ENCODE data around the gene PCDHGA1. TPM values are rescaled to one million over a fixed set of nuclear protein-coding genes. Genes with fewer than 3 reads are reported as not detected.
"Not testable (repeated sequence)": the region's sequence is repeated elsewhere in the genome, so short reads cannot be mapped to it uniquely, and the experiment has no call there.

The PCDHGA1 gene
- total RNA-seq, 2 donors from 2014 or later = 0.33 to 0.78 TPM

GRCh38 chr5:141422742-141423291 is 92.5 kb downstream of the PCDHGA1 start:
- Histone ChIP-seq H3K36me3 (replicated peaks in 1 of 2; ENCODE audit: insufficient read depth in 1 of 2, low read depth in 2 of 2) (no peaks in the 10 kb centered on the region), H3K4me3 (no peak overlapping the region), H3K4me1 (no peaks in the 10 kb centered on the region), H3K27me3 (no peaks in the 10 kb centered on the region), H3K9me3 (peaks cover 0 to 92% (median 9%) of the 10 kb centered on the region in 3 donors), H3K27ac (no peak overlapping the region)
- ATAC-seq (no peak), DNase-seq (no peak)
- intact Hi-C loops (cut with DNase I) = no loop called here
- WGBS, 2 donors = 11 to 37% methylated on average over 15 to 42 of the region's 42 CpGs
- no peak for TF ChIP-seq POLR2A (IDR thresholded peaks at IDR 0.05)
- TF ChIP-seq CTCF (IDR thresholded peaks at IDR 0.05) = no peak

DNA sequence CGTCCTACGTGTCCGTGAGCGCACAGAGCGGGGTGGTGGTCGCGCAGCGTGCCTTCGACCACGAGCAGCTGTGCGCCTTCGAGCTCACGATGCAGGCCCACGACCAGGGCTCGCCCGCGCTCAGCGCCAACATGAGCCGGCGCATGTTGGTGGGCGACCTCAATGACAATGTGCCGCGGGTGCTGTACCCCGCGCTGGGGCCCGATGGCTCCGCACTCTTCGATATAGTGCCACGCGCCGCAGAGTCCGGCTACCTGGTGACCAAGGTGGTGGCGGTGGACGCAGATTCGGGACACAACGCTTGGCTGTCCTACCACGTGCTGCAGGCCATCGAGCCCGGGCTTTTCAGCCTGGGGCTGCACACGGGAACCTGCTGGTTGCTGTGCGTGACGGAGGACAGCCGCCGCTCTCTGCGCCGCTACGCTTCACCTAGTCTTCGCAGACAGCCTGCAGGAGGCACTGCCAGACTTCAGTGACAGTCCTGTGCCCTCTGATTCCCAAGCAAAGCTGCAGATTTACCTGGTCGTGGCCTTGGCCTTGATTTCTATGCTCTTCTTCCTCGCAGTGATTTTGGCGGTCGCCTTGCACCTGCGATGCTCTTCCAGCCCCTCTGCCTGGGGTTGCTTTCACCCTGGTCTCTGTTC is 97.6 kb downstream of the PCDHGA1 start:
- WGBS, 2 donors = 22 to 25% methylated on average over 11 to 53 of the region's 53 CpGs
- Histone ChIP-seq H3K4me1 (no peaks in the 10 kb centered on the region), H3K27ac (no peak overlapping the region), H3K27me3 (no peaks in the 10 kb centered on the region), H3K9me3 (peaks cover 0 to 79% (median 2%) of the 10 kb centered on the region in 3 donors), H3K36me3 (replicated peaks in 1 of 2; ENCODE audit: insufficient read depth in 1 of 2, low read depth in 2 of 2) (no peaks in the 10 kb centered on the region), H3K4me3 (no peak overlapping the region)
- TF ChIP-seq POLR2A (IDR thresholded peaks at IDR 0.05) = no peak
- no peak for TF ChIP-seq CTCF (IDR thresholded peaks at IDR 0.05)
- ATAC-seq = no peak
- DNase-seq = no peak
- intact Hi-C loops (cut with DNase I) = no loop called here

DNA sequence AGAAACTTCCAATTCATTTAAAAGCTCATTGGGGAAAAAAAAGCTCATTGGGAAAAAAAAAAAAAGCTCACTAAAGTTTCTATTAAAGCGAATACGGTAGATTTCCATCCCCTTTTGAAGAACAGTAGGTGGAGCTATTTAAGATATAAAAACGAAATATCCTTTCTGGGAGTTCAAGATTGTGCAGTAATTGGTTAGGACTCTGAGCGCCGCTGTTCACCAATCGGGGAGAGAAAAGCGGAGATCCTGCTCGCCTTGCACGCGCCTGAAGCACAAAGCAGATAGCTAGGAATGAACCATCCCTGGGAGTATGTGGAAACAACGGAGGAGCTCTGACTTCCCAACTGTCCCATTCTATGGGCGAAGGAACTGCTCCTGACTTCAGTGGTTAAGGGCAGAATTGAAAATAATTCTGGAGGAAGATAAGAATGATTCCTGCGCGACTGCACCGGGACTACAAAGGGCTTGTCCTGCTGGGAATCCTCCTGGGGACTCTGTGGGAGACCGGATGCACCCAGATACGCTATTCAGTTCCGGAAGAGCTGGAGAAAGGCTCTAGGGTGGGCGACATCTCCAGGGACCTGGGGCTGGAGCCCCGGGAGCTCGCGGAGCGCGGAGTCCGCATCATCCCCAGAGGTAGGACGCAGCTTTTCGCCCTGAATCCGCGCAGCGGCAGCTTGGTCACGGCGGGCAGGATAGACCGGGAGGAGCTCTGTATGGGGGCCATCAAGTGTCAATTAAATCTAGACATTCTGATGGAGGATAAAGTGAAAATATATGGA is 100.2 kb downstream of the PCDHGA1 start, which contains the start of gene PCDHGA12:
PCDHGA12 (plus strand) TSS at position 176 of the 782 bp plus-strand sequence; CDS start at position 429, 253 bp downstream.
- TF ChIP-seq CTCF (IDR thresholded peaks at IDR 0.05) (peak in 5 of 7 experiments; percentile 7 to 41 (median 25)), POLR2A (IDR thresholded peaks at IDR 0.05) (no peak)
- ATAC-seq (no peak), DNase-seq (peak in 1 of 4 donors; percentile 46)
- Histone ChIP-seq H3K4me3 (no peak within 1 kb of the TSS), H3K9me3 (peaks cover 0 to 77% (median 0%) of the 10 kb centered on the region in 3 donors), H3K4me1 (no peaks in the 10 kb centered on the region), H3K36me3 (replicated peaks in 1 of 2; ENCODE audit: insufficient read depth in 1 of 2, low read depth in 2 of 2) (no peaks in the 10 kb centered on the region), H3K27me3 (no peaks in the 10 kb centered on the region), H3K27ac (no peak within 1 kb of the TSS)
- intact Hi-C loops (cut with DNase I) = no loop called here
- WGBS, 2 donors = 8 to 12% methylated on average over 33 of the region's 33 CpGs

DNA sequence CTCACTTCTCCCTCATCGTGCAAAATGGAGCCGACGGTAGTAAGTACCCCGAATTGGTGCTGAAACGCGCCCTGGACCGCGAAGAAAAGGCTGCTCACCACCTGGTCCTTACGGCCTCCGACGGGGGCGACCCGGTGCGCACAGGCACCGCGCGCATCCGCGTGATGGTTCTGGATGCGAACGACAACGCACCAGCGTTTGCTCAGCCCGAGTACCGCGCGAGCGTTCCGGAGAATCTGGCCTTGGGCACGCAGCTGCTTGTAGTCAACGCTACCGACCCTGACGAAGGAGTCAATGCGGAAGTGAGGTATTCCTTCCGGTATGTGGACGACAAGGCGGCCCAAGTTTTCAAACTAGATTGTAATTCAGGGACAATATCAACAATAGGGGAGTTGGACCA is 101.0 kb downstream of the PCDHGA1 start:
- Histone ChIP-seq H3K36me3 (replicated peaks in 1 of 2; ENCODE audit: insufficient read depth in 1 of 2, low read depth in 2 of 2) (no peaks in the 10 kb centered on the region), H3K4me1 (no peaks in the 10 kb centered on the region), H3K4me3 (no peak overlapping the region), H3K9me3 (peaks cover 0 to 73% (median 0%) of the 10 kb centered on the region in 3 donors), H3K27me3 (no peaks in the 10 kb centered on the region), H3K27ac (no peak overlapping the region)
- ATAC-seq (no peak), DNase-seq (no peak)
- intact Hi-C loops (cut with DNase I) = no loop called here
- no peak for TF ChIP-seq CTCF (IDR thresholded peaks at IDR 0.05)
- 9 to 10% methylated on average over 9 to 37 of the region's 37 CpGs for WGBS, 2 donors

GRCh38 chr5:141432308-141432707 is 102.0 kb downstream of the PCDHGA1 start:
- H3K4me1 ChIP-seq; H3K27ac ChIP-seq; H3K36me3 ChIP-seq (replicated peaks in 1 of 2; ENCODE audit: insufficient read depth in 1 of 2, low read depth in 2 of 2); H3K27me3 ChIP-seq; intact Hi-C loops (cut with DNase I); ATAC-seq; DNase-seq; H3K4me3 ChIP-seq: not testable (repeated sequence)
- WGBS, 2 donors = 17 to 32% methylated on average over 8 to 34 of the region's 38 CpGs
- H3K9me3 ChIP-seq = peaks cover 0 to 68% (median 0%) of the 10 kb centered on the region in 3 donors

DNA sequence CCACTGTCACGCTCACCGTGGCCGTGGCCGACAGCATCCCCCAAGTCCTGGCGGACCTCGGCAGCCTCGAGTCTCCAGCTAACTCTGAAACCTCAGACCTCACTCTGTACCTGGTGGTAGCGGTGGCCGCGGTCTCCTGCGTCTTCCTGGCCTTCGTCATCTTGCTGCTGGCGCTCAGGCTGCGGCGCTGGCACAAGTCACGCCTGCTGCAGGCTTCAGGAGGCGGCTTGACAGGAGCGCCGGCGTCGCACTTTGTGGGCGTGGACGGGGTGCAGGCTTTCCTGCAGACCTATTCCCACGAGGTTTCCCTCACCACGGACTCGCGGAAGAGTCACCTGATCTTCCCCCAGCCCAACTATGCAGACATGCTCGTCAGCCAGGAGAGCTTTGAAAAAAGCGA is 102.4 kb downstream of the PCDHGA1 start:
- H3K4me3 ChIP-seq; H3K27ac ChIP-seq; H3K4me1 ChIP-seq; H3K36me3 ChIP-seq (replicated peaks in 1 of 2; ENCODE audit: insufficient read depth in 1 of 2, low read depth in 2 of 2); ATAC-seq; intact Hi-C loops (cut with DNase I); DNase-seq; H3K27me3 ChIP-seq: not testable (repeated sequence)
- peaks cover 0 to 65% (median 0%) of the 10 kb centered on the region in 3 donors for H3K9me3 ChIP-seq
- WGBS, 2 donors = 19 to 28% methylated on average over 6 to 29 of the region's 29 CpGs

Measured in body of pancreas (tissue), 4 donors.